ENCODE measurements around the gene GLRA1. TPM values are rescaled to one million over a fixed set of nuclear protein-coding genes. Genes with fewer than 3 reads are reported as not detected.

GLRA1 gene
- polyA plus RNA-seq, 1 experiment = not detected

DNA sequence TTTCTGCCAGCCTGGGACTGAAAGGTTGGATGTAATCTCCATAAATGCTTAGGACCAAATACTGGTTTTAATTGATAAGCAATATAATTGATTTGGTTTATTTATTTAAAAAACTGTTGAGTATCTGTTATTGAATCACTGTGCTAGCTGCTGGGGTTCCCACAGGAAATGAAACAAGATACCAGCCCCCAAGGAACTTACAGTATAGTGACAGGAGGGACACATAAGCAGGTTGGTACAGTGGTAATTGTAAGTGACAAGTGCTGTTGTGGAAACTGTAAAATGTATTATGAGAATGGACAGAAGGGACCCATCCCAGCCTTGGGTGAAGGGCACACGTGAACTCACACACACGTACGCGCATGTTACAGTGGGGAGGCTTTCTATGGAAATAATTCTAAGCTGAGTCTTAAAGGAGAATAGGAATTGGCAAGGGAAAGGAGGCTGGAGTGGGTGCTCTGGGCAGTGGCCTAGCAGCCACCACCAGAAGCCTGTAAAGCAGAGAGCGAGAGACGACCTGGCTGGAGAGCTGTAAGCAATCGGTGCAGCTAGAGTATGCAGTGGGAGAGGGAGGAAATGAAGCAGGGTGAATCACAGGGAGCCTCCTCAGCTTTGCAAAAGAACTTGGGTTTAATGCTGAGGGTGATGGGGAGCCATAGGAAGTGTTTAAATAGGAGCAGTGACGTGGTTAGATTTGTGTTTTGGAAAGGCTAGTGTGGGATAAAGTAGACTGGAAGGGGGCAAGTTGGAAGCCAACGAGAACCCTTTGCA lies 39.3 kb downstream of the GLRA1 start:
- POLR2A ChIA-PET = no interaction called here
- H3K4me3 ChIP-seq (ENCODE audit: low read depth, low read length) = no peak overlapping the region
- TF ChIP-seq CTCF (IDR thresholded peaks at IDR 0.05; ENCODE audit: low read depth, low read length) = no peak
- DNase-seq (ENCODE audit: low read depth, low spot score) = no peak
- CTCF ChIA-PET = no interaction called here
- peaks cover 2% of the 10 kb centered on the region for H3K27me3 ChIP-seq (ENCODE audit: control insufficient read depth, insufficient read depth, low read length)
- H3K27ac ChIP-seq (ENCODE audit: low read depth, low read length) = no peak overlapping the region
- no peaks in the 10 kb centered on the region for H3K9me3 ChIP-seq (ENCODE audit: control insufficient read depth, insufficient read depth, low read length)

DNA sequence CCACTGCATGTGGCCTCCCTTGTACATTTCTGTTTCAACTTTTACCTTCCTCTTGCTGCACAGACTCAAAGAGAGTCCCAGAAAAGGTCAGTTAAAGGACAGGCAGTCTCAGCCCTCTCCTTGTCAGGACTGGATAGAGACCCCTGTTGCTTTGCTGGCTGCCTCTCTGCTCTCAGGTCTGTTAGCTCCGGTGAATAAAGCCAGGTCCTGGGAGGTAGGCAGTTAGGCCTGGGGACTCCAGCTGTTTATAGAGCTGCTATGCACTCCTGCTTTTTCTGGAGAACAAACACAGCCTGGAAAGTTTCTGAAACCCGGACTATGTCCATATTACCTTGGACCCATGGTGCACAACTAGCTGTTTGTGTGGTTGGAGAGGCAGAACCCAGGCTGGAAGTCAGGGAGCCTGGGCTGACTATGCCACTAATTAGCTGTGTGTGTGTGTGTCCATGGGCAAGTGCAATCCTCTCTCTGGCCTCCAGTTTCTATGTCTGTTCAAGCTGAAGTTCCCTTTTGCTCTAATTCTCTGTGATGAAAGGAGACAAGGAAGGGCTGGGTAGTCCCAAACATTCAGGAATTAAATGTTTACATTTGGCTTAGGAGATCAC lies 42.9 kb downstream of the GLRA1 start:
- Histone ChIP-seq H3K27ac (ENCODE audit: low read depth, low read length) (no peak overlapping the region), H3K27me3 (ENCODE audit: control insufficient read depth, insufficient read depth, low read length) (no peaks in the 10 kb centered on the region), H3K9me3 (ENCODE audit: control insufficient read depth, insufficient read depth, low read length) (no peaks in the 10 kb centered on the region), H3K4me3 (ENCODE audit: low read depth, low read length) (no peak overlapping the region)
- DNase-seq (ENCODE audit: low read depth, low spot score) = no peak
- POLR2A ChIA-PET = no interaction called here
- no peak for TF ChIP-seq CTCF (IDR thresholded peaks at IDR 0.05; ENCODE audit: low read depth, low read length)
- CTCF ChIA-PET = interaction anchor here (0.7 kb wide), 1 partner anchor 217 kb away, joined by 5 read pairs; no protein-coding TSS in a partner anchor

DNA sequence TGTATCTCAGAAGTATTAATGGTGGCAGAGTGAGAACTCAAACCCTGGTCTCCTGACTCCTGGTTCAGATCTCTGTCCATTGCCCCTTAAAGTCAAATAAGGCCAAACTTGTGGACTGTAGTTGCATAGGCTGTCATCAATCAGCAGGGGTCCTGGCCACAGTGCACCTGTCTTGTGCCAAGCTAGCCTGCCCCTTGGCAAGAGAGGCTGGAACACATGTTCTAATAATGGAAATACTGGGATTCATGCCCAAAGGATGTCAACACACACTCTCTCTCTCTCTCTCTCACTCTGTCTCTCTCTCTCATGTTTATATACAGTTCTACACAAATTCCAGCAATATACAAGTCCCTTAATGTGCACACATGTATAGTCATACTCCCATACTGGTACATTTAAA lies 44.3 kb downstream of the GLRA1 start:
- Histone ChIP-seq H3K4me3 (ENCODE audit: low read depth, low read length) (no peak overlapping the region), H3K9me3 (ENCODE audit: control insufficient read depth, insufficient read depth, low read length) (no peaks in the 10 kb centered on the region), H3K27ac (ENCODE audit: low read depth, low read length) (no peak overlapping the region), H3K27me3 (ENCODE audit: control insufficient read depth, insufficient read depth, low read length) (no peaks in the 10 kb centered on the region)
- POLR2A ChIA-PET = no interaction called here
- no peak for TF ChIP-seq CTCF (IDR thresholded peaks at IDR 0.05; ENCODE audit: low read depth, low read length)
- CTCF ChIA-PET = no interaction called here
- DNase-seq (ENCODE audit: low read depth, low spot score) = no peak

DNA sequence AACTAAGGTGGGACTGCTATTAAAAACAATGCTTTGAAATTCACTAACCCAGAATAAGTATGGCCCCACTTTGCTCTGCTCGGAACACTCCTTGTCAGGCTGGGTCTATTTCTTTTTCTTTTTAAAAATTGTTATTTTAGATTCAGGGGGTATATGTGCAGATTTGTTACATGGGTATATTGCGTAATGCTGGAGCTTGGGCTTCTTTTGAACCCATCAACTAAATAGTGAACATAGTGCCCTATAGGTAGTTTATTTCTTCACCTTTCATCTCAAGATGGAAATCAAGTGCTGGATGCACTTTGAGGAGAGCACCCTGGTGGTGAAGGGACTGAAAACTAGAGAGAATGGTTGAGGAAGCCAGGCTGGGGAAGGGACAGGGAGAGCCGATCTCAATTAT lies 51.0 kb downstream of the GLRA1 start:
- no peak for DNase-seq (ENCODE audit: low read depth, low spot score)
- ChIA-PET CTCF (interaction anchor here (2.1 kb wide), 1 partner anchor 49 kb away, joined by 6 read pairs; no protein-coding TSS in a partner anchor), POLR2A (no interaction called here)
- no peaks in the 10 kb centered on the region for H3K9me3 ChIP-seq (ENCODE audit: control insufficient read depth, insufficient read depth, low read length)
- no peak overlapping the region for H3K27ac ChIP-seq (ENCODE audit: low read depth, low read length)
- no peak for TF ChIP-seq CTCF (IDR thresholded peaks at IDR 0.05; ENCODE audit: low read depth, low read length)
- no peak overlapping the region for H3K4me3 ChIP-seq (ENCODE audit: low read depth, low read length)
- H3K27me3 ChIP-seq (ENCODE audit: control insufficient read depth, insufficient read depth, low read length) = no peaks in the 10 kb centered on the region

- DNase-seq (ENCODE audit: low read depth, low spot score) = no peak
- H3K9me3 ChIP-seq (ENCODE audit: control insufficient read depth, insufficient read depth, low read length) = no peaks in the 10 kb centered on the region
- H3K4me3 ChIP-seq (ENCODE audit: low read depth, low read length) = no peak overlapping the region
- CTCF ChIA-PET = no interaction called here
- no peak for TF ChIP-seq CTCF (IDR thresholded peaks at IDR 0.05; ENCODE audit: low read depth, low read length)
- POLR2A ChIA-PET = no interaction called here
- H3K27ac ChIP-seq (ENCODE audit: low read depth, low read length) = no peak overlapping the region
- no peaks in the 10 kb centered on the region for H3K27me3 ChIP-seq (ENCODE audit: control insufficient read depth, insufficient read depth, low read length)
These were observed 52.0 kb downstream of the GLRA1 start for GRCh38 chr5:151872701-151873100.
